HG02759 (cell line): ENCODE results near the gene CIITA.
"Not testable (repeated sequence)": the region's sequence is repeated elsewhere in the genome, so short reads cannot be mapped to it uniquely, and the experiment has no call there.

Source experiments
- ATAC-seq: cut with Tn5 transposase; IDR thresholded peaks from one replicate; pipeline ENCODE4 v1.9.1; 2021; ENCODE audit warnings: mild to moderate bottlenecking, moderate library complexity; ENCODE audit not compliant: unreplicated experiment

CIITA gene

GRCh38 chr16:10947211-10947787 lies 70.3 kb downstream of the CIITA start:
- ATAC-seq = no peak

DNA sequence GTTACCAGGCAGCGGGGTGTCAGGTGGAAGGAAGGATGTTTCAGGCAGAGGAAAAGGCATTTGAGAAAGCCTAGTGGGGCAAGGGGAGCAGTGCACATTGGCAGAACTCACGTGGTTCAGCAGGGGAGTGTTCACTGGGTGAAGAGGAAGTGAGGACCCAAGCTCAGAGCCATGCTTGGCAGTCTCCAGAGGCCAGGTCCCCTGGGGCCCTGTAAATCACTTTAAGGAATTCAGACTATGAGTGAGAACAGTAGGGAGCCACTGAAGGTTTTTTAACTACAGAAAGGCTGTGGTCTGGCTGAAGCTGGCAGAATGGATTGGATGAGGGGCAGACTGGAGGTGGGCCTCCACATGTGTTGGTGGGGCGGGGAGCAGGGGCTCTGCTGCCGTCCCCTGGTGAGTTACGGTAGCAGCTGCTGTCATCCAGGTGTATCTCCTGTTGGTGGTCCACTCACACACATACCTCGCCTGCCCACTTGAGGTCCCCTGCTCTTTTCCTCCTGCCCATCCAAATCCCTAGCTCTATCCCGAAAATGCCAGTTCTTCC lies 72.5 kb downstream of the CIITA start:
- ATAC-seq = peak; percentile 76

DNA sequence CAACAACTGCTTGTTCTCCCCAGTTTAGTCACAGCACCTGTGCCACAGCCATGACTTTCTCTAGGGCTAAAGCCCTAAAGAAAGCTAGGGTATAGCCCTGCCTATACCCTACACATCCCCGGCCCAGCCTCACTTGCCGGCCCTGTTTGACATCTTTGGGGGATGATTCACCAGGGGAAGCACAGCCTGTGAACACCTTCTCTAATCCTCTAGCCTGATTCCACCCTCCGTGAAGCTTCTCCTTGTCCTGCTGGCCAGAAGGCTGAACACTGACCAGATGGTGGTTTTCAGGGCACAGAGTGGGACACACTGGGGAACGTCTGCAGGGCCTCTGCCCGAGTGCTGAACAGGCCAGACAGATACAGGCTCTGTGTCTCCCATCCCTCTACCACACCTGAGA lies 73.4 kb downstream of the CIITA start:
- ATAC-seq = no peak

DNA sequence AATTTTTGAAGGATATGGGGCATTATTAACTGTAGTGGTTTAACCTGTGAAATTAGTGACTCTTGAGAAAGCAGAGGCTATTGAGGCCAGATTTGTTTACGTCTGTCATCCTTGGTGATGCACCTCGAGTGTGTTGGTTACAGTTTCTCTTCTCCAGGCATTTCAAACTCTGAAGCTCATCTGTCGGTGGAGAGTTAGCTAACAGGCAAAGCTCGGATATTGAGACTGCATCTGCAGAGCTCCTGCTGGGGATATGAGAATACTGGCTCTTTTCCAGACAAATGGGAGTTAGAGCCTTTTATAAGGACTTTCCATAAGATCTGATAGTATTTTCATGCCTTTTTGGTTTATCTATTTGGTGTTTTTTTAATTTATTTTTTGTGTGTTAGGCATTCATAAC lies 74.0 kb downstream of the CIITA start:
- no peak for ATAC-seq

DNA sequence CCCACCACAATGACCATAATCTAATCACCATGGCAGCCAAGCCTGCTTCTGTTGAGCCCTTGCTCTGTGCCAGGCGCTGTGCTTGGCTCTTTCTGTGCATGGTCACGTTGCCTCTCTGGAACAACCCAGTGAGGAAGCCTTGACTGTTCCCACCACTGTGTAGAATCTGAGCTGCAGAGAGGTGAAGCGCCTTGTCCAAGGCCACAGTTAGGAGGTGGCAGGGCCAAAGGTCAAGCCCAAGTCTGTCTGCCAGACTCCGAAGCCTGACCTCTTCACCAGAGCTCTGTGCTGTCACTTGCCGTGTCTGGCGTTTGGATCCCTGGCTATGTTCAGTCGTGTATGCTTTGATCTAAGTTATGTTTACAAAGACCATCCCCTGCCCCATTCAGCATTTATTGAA lies 77.9 kb downstream of the CIITA start:
- ATAC-seq = no peak

GRCh38 chr16:10957771-10958482 lies 80.9 kb downstream of the CIITA start:
- no peak for ATAC-seq

DNA sequence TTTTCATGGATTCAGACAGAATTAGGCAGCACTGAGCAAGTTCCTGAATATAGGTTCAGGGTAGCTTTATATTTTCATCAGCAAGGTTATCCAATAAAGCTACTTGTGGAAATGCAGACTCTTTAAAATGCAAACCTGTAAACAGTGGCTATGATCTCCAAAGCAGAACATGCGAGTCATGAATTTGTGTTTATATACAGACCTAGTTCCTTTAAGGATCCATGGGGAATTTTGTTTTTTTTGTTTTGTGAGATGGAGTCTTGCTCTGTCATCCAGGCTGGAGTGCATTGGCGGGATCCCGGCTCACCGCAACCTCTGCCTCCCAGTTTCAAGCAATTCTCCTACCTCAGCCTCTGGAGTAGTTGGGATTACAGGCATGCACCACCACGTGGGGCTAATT lies 82.2 kb downstream of the CIITA start:
- ATAC-seq = no peak

GRCh38 chr16:10961231-10961630 lies 84.2 kb downstream of the CIITA start:
- no peak for ATAC-seq

DNA sequence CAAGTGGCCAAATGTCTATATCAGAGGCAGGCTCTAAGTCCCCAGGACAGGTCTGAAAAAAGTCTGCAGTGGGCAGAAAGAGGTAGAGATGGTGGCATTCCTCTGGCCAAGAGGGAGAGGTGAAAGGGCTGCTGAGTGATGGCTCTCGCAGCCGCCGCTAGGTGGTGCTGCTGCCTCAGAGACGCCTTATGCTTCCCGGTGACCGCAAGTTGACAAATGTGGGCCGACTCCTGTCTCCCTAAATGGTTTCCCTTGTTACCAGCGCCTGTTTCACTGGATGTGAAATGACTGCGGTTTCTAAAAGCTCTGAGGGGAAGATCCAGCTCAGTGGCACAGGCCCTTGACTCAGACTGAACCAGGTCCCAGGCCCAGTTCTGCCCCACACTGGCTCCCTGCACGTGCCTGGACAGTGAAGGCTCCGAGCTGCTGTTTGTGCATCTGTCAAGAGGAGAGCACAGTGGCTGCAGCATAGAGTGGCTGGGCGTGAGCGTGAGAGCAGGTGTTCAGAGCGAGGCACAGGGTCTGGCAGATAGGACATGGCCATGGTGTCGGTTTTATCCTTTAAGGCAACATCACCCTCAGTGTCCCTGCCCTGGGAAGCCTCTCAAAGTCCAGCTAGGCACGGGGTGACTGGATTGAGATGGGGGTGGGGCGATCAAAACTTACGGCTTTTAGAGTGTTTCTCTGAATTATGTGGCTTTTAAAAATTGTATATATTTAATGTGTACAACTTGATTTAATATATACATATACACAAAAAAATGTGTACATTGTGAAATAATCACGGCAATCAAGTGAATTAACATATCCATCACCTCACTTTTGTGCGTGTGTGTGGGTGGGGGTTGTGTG lies 87.3 kb downstream of the CIITA start:
- peak; percentile 36 for ATAC-seq

GRCh38 chr16:10964891-10965326 lies 87.9 kb downstream of the CIITA start:
- peak; percentile 47 for ATAC-seq

DNA sequence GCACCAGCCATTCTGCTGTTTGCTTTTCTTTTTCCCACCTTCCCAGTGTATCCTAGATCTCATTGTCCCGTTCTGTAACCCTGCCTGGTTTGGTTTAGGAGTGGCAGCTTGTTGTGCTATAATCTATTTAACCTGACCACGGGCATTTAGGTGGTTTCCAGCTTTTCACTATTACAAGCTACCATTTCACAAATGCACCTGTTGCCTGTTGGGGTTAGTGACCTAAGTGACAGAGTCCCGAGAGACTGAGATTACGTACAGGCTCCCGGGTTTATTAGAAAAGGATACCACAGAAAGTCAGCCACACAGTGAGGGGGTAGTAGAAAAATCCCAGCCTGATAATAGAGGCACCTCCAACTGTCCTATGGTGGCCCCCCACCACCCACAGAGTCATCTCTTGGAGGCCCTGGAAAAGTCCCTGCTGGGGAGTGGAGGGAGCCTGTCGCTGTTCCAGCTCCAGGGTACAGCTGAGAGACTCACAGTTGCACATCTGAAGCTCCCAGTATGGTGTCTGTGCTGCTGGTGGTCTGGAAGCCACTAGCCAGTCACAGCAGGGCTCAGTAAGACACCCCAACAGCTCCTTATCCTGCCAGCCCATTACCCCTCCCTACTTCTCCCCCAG lies 88.5 kb downstream of the CIITA start:
- peak; percentile 71 for ATAC-seq

- ATAC-seq = no peak
Measured at GRCh38 chr16:10966129-10966528, 89.1 kb downstream of the CIITA start.

DNA sequence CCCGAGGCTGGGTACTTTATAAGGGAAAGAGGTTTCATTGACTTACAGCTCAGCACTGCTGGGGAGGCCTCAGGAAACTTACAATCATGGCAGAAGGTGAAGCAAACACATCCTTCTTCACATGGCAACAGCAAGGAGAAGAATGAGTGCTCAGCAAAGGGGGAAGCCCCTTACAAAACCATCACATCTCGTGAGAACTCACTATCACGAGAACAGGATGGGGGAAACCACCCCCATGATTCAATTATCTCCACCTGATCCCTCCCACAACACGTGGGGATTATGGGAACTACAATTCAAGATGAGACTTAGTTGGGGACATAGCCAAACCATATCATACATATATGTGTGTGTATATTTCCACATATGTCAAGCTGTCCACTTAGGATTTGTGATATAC lies 89.6 kb downstream of the CIITA start:
- not testable (repeated sequence) for ATAC-seq

- ATAC-seq = no peak
Measured at GRCh38 chr16:10967986-10968385, 91.0 kb downstream of the CIITA start.

- no peak for ATAC-seq
Measured at GRCh38 chr16:10968498-10968897, 91.5 kb downstream of the CIITA start.

DNA sequence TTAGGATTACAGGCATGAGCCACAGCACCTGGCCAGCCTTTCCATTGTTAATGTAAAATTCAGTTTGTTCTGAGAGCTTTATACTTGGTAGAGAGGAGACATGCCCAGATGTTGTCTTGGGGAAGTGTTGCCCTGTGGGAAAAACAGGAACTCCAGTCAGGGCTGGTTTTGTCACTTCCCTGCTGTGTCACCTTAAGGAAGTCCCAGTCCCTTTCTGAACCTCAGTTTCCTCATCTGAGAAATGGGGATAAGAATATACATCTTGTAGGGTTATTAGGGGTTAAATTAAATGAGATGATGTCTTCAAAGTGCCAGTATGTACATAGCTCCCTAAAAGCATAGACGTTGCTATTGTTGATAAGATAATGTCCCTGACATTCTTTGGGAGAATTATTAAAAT lies 92.6 kb downstream of the CIITA start:
- no peak for ATAC-seq

DNA sequence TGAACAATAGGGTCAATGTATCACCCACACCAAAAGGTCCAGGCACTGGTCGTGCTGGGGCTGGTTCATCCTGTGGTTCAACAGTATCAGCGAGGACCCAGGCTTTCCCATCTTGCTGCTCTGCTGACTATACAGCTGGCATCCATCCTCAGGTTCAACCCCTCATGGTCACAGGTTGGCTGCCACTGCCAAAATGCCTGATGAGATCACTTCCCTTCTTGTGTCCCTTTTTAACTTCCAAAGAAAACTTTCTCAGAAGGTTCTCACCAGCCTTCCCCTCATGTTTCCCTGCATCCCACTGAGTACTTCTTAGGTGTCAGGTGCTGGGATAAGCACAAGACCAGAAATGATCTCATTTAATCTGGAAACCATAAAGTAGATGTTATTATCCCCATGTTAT lies 93.1 kb downstream of the CIITA start:
- ATAC-seq = no peak

DNA sequence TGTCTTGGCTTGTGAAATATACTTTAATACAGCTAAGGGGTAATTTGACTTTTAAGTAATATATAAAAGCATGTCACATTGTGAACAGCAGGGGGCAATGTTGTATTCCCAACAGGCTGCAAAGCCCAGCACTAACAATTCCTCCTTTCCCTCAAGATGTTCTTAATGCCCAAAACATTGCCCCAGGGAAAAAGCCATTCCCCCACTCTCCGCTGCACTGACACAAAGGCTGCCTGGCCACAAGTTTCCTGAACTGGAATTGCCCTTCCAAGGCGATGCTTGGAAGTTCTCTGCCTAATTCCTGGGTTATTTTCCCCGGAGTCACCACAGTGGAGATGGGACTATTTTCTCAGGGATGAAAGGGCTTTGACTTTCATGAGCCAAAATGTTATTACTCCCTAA lies 94.6 kb downstream of the CIITA start:
- no peak for ATAC-seq

- no peak for ATAC-seq
Measured at GRCh38 chr16:10972108-10972818, 95.3 kb downstream of the CIITA start.

GRCh38 chr16:10972819-10973464 lies 95.9 kb downstream of the CIITA start:
- no peak for ATAC-seq
